ENCODE results near the gene APC2.
A peak's percentile ranks its signal among the peaks of the same experiment; 100 is the strongest.
"Not testable (repeated sequence)": the region's sequence is repeated elsewhere in the genome, so short reads cannot be mapped to it uniquely, and the experiment has no call there.

APC2 gene

GRCh38 chr19:1495799-1496713, 46.1 kb downstream of the APC2 start:
- no peak for DNase-seq (ENCODE audit: low spot score)

- no peak for DNase-seq (ENCODE audit: low spot score)
These were observed 47.0 kb downstream of the APC2 start for GRCh38 chr19:1496714-1497577.

GRCh38 chr19:1497578-1498235, 47.8 kb downstream of the APC2 start:
- no peak for DNase-seq (ENCODE audit: low spot score)

- not testable (repeated sequence) for DNase-seq (ENCODE audit: low spot score)
These were observed 49.3 kb downstream of the APC2 start for GRCh38 chr19:1499231-1499630.

GRCh38 chr19:1501200-1501595, 51.3 kb downstream of the APC2 start:
- no peak for DNase-seq (ENCODE audit: low spot score)

- no peak for DNase-seq (ENCODE audit: low spot score)
These were observed 52.6 kb downstream of the APC2 start for GRCh38 chr19:1502433-1503088.

GRCh38 chr19:1503089-1503924, 53.4 kb downstream of the APC2 start:
- DNase-seq (ENCODE audit: low spot score) = peak; percentile 73

- DNase-seq (ENCODE audit: low spot score) = no peak
These were observed 54.2 kb downstream of the APC2 start for GRCh38 chr19:1503925-1504773.

- DNase-seq (ENCODE audit: low spot score) = no peak
These were observed 55.1 kb downstream of the APC2 start for GRCh38 chr19:1505012-1505411.

- DNase-seq (ENCODE audit: low spot score) = no peak
These were observed 56.3 kb downstream of the APC2 start for GRCh38 chr19:1505991-1506881.

GRCh38 chr19:1507192-1507660, 57.3 kb downstream of the APC2 start:
- DNase-seq (ENCODE audit: low spot score) = no peak

- DNase-seq (ENCODE audit: low spot score) = peak; percentile 100
These were observed 58.0 kb downstream of the APC2 start for GRCh38 chr19:1507763-1508506.

GRCh38 chr19:1508507-1508856, 58.6 kb downstream of the APC2 start:
- DNase-seq (ENCODE audit: low spot score) = no peak

- DNase-seq (ENCODE audit: low spot score) = no peak
These were observed 59.9 kb downstream of the APC2 start for GRCh38 chr19:1509602-1510441.

- no peak for DNase-seq (ENCODE audit: low spot score)
These were observed 60.5 kb downstream of the APC2 start for GRCh38 chr19:1510442-1510806.

- DNase-seq (ENCODE audit: low spot score) = no peak
These were observed 60.9 kb downstream of the APC2 start for GRCh38 chr19:1510807-1511206.
